GM20431 (cell line): ENCODE measurements around the gene SEL1L3.

Source experiments
- in situ Hi-C: fragments of 300-500 bp; cut with MseI, MboI; formaldehyde crosslinking; loops from one replicate; pipeline ENCODE4 v1.15.0; 2020; ENCODE audit warnings: low sequenced_read_pairs; ENCODE audit not compliant: unreplicated experiment

The SEL1L3 gene

DNA sequence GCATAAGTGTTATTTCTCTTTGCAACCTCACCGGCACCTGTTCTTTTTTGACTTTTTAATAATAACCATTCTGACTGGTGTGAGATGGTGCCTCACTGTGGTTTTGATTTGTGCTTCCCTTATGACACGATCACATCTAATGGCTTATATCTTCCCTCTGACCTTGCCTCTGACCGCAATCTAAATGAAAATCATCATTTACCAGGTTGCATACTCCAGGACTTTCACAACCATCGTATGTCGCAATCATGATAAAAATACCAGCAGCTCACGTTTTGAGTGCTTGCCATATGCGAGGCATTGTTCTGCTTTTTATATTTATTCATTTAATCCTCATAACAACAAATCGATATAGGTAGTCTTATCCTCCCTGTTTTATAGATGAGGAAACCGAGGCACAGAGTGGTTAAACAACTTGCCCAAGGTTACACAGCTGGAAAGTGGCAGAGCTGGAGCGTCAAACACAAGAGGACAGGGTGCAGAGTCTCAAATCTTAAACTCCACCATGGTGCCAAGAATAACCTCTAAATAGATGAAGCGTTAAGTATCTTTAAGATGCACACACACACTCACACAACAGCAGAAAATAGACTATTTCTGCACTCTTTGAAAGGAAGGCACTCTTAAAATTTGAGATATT, 102.2 kb downstream of the SEL1L3 start:
- in situ Hi-C loops = loop anchor here (25.0 kb wide), 1 partner anchor 323 kb away; no protein-coding TSS in a partner anchor

- in situ Hi-C loops = loop anchor here (25.0 kb wide), 1 partner anchor 323 kb away; no protein-coding TSS in a partner anchor
Observed at GRCh38 chr4:25760048-25760447, 102.7 kb downstream of the SEL1L3 start.

DNA sequence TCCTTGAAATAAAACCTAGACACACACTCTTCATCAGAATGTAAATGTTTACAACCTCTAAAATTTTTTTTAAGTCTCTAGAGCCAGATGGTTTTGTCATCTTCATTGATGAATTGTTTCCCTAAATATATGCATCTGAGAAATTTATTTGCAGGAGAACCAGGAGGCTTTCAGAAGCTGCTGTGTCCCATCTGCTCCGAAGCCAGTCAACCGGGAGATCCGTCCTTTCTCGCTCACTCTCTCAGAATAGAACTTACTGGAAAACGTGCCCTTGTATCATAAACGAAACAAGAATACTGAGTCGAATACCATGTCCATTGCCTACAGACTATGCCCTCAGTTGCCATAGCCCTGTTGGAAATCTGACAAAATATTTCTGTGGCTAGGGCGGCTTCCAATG, 103.7 kb downstream of the SEL1L3 start:
- in situ Hi-C loops = loop anchor here (25.0 kb wide), 1 partner anchor 322 kb away; no protein-coding TSS in a partner anchor

DNA sequence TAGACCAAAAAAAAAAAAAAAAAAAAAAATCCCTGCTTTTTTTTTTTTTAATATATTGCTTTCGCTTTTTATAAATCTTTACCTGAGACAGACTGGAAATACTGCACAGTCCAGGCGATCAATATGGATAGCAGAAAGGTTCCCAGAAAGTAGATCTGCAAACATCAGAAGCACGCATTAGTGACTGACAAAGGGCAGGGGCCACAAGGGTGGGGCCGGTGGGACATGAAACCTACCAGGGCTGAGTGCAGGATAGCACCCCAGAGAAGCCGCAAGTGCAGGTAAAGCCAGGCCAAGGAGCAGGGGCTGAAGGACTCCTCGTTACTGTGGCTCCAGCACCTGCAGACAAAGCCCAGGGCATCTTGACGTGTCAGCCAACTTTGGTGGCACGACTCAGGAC, 105.3 kb downstream of the SEL1L3 start:
- in situ Hi-C loops = loop anchor here (25.0 kb wide), 1 partner anchor 320 kb away; no protein-coding TSS in a partner anchor

DNA sequence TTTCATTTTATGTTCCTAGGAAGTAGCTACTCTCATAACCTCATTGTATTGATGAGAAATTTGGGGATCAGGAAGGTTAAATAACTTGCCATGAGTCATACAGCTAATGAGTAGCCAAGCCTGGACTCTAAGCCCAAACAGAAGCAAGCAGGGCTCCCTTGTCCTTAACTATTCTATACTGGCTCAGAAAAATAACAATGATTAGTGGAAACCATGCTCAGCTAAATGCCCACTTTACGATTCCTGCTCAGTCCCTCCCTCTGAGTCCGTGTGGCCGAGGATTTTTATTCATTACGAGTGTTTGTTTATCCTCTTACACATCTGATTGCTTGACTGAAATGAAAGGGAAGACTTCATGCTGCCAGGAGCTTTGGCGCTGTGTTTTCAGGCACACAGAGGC, 106.3 kb downstream of the SEL1L3 start:
- in situ Hi-C loops = loop anchor here (25.0 kb wide), 1 partner anchor 319 kb away; no protein-coding TSS in a partner anchor

DNA sequence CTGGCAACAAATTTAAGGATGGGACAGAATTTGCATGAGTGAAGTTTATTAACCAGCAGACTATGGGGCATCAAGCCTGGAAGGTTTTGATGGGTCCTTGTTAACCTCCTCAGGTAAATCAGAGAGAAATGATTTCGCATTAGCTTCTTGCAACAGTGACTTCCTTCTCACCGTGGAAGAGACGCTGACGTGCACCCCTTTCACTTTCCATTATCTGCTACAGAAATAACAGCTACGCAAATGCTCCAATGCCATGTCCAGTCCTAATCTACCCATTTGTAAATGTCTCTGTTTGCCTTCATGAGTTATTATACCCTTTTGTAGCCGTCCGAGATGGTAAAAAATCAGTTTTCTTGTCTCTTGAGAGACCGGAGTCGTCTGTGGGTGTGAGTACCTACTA, 106.9 kb downstream of the SEL1L3 start:
- in situ Hi-C loops = loop anchor here (25.0 kb wide), 1 partner anchor 319 kb away; no protein-coding TSS in a partner anchor

DNA sequence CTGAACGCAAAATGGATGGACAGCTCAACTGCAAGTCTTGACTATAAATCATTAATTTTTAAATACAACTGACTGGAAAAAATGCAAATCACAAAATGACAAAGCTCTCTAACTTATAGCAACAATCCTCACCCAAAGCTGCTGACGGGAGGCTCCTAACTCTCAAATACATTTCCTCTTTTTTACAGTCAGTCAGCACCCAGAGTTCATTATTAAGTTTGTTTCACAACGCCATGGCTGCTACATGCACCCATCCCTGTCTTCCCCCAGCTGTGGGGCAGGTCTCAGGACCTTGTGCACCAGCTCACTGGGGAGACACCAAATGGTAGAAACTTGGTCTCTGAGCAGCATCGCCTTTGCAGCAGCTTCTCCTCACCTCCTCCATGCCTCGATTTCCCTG, 109.5 kb downstream of the SEL1L3 start:
- in situ Hi-C loops = loop anchor here (25.0 kb wide), 1 partner anchor 316 kb away; no protein-coding TSS in a partner anchor

DNA sequence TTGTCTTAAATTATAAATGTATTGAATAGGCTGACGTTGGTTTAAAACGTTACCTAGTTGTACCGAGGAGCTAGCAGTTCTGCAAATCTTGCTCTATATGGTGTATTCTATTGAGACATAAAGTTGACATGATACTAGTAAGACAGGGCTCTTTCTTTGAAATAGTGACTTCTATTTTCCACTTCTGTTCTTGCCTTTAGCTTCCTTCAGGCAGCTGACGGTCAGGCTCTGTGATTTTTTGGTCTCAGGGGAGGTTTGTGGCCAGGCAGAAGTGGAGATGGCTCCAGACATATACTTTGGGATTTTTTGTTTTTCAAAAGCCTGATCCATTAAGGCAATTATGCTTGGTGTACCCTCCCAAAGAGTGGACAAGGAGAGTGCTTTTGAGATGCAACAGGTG, 111.9 kb downstream of the SEL1L3 start:
- in situ Hi-C loops = loop anchor here (25.0 kb wide), 1 partner anchor 314 kb away; no protein-coding TSS in a partner anchor

GRCh38 chr4:25749150-25749794, 113.5 kb downstream of the SEL1L3 start:
- in situ Hi-C loops = no loop called here

DNA sequence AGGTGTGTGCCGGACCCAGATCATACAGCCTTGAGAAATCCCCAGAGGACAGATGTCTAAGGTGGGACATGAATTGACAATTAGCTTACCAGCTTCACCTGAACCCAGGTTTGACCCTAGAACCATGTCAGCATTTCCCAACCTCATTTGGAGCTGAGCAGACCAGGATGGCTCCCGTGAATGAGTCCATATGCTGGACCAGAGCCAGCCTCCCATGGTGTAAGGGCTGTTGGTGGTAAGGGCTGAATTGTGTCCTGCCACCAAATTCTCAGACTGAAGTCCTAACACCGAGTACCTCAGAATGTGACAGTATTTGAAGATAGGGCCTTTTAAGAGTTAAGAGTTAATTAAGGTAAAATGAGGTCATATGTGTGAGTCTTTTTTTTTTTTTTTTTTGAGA, 118.8 kb downstream of the SEL1L3 start:
- in situ Hi-C loops = no loop called here

- in situ Hi-C loops = no loop called here
Observed at GRCh38 chr4:25729564-25729963, 133.2 kb downstream of the SEL1L3 start.

DNA sequence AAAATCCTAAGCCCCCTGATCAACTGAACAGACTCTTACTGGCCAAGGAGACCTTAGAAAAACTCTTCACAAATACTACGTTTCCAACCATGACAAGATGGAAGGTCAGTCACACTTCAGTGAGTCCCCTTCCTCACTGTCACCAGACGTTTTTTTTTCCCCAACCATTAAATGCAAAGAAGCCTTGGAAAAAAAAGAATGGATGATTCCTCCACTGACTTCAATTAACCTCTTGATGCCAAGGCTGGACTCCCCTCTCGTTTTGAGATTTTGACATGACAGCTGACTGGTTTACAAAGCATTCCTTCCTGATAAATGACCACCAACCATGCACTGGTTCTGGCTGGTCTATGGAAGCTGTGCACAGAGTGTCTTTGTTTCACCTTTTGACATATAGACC, 133.9 kb downstream of the SEL1L3 start:
- in situ Hi-C loops = no loop called here

DNA sequence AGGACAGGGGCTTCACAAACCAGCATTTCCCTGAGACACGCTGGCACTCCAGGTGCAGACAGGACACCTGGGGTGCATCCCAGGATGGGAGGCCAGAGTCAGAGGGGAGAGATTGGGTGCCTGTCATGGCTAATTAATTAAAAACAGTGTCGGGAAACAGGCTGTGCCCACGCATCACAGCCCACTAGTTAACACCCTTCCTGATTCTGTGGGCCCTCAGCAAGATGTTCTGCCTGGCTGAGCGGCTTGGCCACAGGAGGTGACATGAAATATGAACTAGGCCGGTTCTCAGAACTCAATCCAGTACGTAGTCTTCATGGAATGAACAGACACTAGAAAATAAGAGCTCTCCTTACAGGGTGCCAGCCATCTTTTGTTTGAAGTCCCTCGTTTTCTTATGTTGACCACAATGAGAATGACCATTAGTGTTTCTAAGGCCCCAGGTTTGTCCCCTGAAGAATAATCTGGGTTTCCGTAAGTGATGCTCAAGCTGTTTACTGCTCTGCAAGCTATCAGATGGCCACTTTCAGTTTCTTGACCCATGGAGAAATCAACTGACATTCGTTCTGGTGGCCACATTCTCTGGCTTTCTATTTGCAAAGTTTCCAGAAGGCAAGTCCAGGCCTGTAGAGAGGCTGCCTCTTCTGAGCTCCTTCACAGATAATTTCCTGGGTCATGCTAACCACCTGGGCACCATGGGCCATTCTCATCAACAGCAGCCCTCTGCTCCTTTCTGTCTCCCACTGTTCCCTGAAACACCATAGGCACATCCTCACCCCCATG, 134.9 kb downstream of the SEL1L3 start:
- in situ Hi-C loops = no loop called here

GRCh38 chr4:25725870-25726269, 136.9 kb downstream of the SEL1L3 start:
- in situ Hi-C loops = no loop called here

DNA sequence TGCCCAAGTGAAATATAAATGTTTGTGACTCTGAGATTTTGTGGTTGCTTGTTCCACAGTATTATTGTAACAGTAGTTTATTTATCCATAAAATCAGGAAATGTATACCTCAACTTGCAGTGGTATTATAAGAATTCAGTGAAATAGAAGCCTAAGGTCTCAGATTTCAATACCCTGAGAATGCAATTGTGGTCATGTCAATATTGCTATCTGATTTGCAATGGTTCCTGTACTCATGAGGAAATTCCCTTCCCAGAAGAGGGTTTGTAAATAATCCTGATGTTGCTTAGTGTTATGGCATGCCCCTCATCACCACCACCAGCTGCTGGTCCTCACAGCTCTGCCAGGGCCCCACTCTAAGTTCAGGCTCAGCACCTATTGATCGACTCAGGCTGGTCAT, 139.4 kb downstream of the SEL1L3 start:
- in situ Hi-C loops = no loop called here

GRCh38 chr4:25722964-25723363, 139.8 kb downstream of the SEL1L3 start:
- in situ Hi-C loops = no loop called here

GRCh38 chr4:25713812-25714211, 149.0 kb downstream of the SEL1L3 start:
- in situ Hi-C loops = no loop called here

- in situ Hi-C loops = no loop called here
Observed at GRCh38 chr4:25712611-25713010, 150.2 kb downstream of the SEL1L3 start.

DNA sequence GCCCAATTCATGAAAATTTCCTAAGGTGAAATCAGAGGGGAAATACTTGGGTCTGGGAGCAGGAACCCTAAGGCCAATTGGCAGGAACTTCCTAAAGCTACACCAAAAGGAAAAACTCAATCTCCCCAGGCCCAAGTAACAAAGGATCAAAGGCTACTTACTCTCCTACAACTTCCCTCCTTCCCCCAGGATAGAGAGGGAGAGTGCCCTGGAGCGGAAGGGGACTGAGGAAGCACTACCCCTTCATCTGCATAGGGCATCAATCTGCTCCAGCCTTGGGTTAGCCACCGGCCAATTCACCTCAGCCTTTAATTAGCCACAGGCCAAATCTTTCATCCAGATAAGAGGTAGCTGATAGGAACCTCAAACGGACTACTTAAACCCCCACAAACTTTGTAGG, 152.2 kb downstream of the SEL1L3 start:
- in situ Hi-C loops = no loop called here

DNA sequence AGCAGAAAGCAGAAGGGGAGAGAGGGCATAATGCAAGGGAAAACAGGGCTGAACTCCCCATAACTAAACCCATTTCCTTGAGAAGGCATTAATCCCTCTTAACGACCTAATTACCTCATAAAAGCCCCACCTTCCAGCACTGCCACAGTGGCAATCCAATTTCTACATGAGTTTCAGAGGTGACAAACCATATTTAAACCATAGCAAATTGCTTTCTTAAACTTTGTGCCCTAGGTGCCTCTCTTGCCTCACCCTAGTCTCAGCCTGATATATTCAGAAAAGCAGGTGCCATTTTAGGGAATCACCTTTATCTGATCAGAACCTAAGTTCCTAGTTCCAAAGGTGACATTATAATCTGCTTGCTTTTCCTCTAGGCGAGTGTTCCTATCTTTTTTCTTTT, 158.3 kb downstream of the SEL1L3 start:
- in situ Hi-C loops = no loop called here
